K562 (cell line): ENCODE results near the gene FARP2. TPM values are rescaled to one million over a fixed set of nuclear protein-coding genes. Genes with fewer than 3 reads are reported as not detected.

Experiments used
- C11orf30 ChIP-seq: fragments of 450-650 bp; IDR thresholded peaks from 2 replicates; pipeline ENCODE4 v1.6.1; 2016; ENCODE audit warnings: low read depth, mild to moderate bottlenecking
- CBX3 ChIP-seq, 2 experiments: IDR thresholded peaks; 1 replicate in 1 of 2; 2 replicates in 1 of 2; pipeline ENCODE4 v1.6.1; 2012; ENCODE audit warnings: inconsistent platforms in 2 of 2, low read length in 2 of 2, borderline replicate concordance in 1 of 2, control low read depth in 1 of 2
- CEBPB ChIP-seq: fragments of 450-650 bp; IDR thresholded peaks from 2 replicates; pipeline ENCODE4 v1.6.1; 2016; ENCODE audit warnings: missing genetic modification characterization, missing compliant biosample characterization
- CHD2 ChIP-seq: IDR thresholded peaks from 2 replicates; pipeline ENCODE4 v1.6.1; 2011; ENCODE audit warnings: low read depth, low read length
- FOXA1 ChIP-seq: fragments of 450-650 bp; IDR thresholded peaks from 2 replicates; pipeline ENCODE4 v1.6.1; 2016; ENCODE audit warnings: mild to moderate bottlenecking, borderline replicate concordance
- HEY1 ChIP-seq: fragments of 250-450 bp; sonication (Bioruptor Pico); IDR thresholded peaks from 2 replicates; pipeline ENCODE4 v1.5.0; 2020; ENCODE audit warnings: mild to moderate bottlenecking, moderate library complexity, borderline replicate concordance
- KHSRP ChIP-seq: fragments of 450-650 bp; IDR thresholded peaks from 2 replicates; pipeline ENCODE4 v1.6.1; 2017
- L3MBTL2 ChIP-seq: fragments of 450-650 bp; IDR thresholded peaks from 2 replicates; pipeline ENCODE4 v1.6.1; 2016; ENCODE audit warnings: mild to moderate bottlenecking, moderate library complexity
- MAFK ChIP-seq: IDR thresholded peaks from 2 replicates; pipeline ENCODE4 v1.6.1; 2011; ENCODE audit warnings: low read length, improper control_type of control experiment
- NRF1 ChIP-seq, 2 experiments: fragments of 450-650 bp; IDR thresholded peaks in 1 of 2; conservative IDR thresholded peaks in 1 of 2; 2 replicates each; pipeline ENCODE4 v1.6.1; 2014; ENCODE audit warnings: mild to moderate bottlenecking in 2 of 2
- POLR2AphosphoS2 ChIP-seq: IDR thresholded peaks from 2 replicates; pipeline ENCODE4 v1.6.1; 2012; ENCODE audit warnings: low read length, improper control_type of control experiment
- POLR2B ChIP-seq: fragments of 450-650 bp; IDR thresholded peaks from 2 replicates; pipeline ENCODE4 v1.6.1; 2018; ENCODE audit warnings: low read depth; ENCODE audit not compliant: partially characterized antibody
- RAD51 ChIP-seq: fragments of 450-650 bp; IDR thresholded peaks from 2 replicates; pipeline ENCODE4 v1.7.1; 2016; ENCODE audit warnings: low read depth, mild to moderate bottlenecking, borderline replicate concordance
- RBM39 ChIP-seq: fragments of 200-400 bp; formaldehyde crosslinking; optimal IDR thresholded peaks from 2 replicates; pipeline ENCODE3; 2018; ENCODE audit warnings: low read depth, low read length
- RNF2 ChIP-seq: sonication (generic); IDR thresholded peaks from 2 replicates; pipeline ENCODE4 v1.6.1; 2016
- SMARCA4 ChIP-seq: fragments of 450-650 bp; IDR thresholded peaks from 2 replicates; pipeline ENCODE4 v1.6.1; 2016
- SUPT5H ChIP-seq: fragments of 450-650 bp; IDR thresholded peaks from 2 replicates; pipeline ENCODE4 v1.6.1; 2016
- ZFP30 ChIP-seq: fragments of 250-450 bp; sonication (Bioruptor Pico); IDR thresholded peaks from 2 replicates; pipeline ENCODE4 v1.8.0; 2022; ENCODE audit warnings: moderate library complexity, mild to moderate bottlenecking, inconsistent platforms, borderline replicate concordance
- ZFX ChIP-seq: sonication (generic); formaldehyde crosslinking; IDR thresholded peaks from 2 replicates; pipeline ENCODE4 v1.8.0; 2022; ENCODE audit warnings: mild to moderate bottlenecking, missing genetic modification reagents, moderate library complexity
- ZKSCAN1 ChIP-seq: fragments of 150-350 bp; IDR thresholded peaks from 2 replicates; pipeline ENCODE4 v1.6.1; 2016; ENCODE audit warnings: low read depth, low read length
- ZNF316 ChIP-seq: fragments of 450-650 bp; IDR thresholded peaks from 2 replicates; pipeline ENCODE4 v1.6.1; 2016
- polyA plus RNA-seq, 8 experiments: library from polyadenylated mRNA; depleted of rRNA in 4 of 8; stranded (reverse) in 5 of 8; unstranded in 3 of 8; fragments of >200 nt; fragmentation: Nextera tagmentation in 2 of 8; fragmentation: Illumina TruSeq in 1 of 8; extraction: Ambion mirVana in 2 of 8; extraction: Trizol in 1 of 8; gene quantifications; 2 replicates each; pipeline versions ENCODE4 v1.2.1 to v1.2.3, GENCODE V29; 2011 to 2014; ENCODE audit warnings: inconsistent platforms in 1 of 8, missing spikeins in 1 of 8
- total RNA-seq, 7 experiments: library from RNA; depleted of rRNA in 6 of 7; stranded (reverse); fragments of >200 nt in 6 of 7; fragmentation: Illumina TruSeq in 2 of 7; extraction: Trizol in 2 of 7; gene quantifications; 2 replicates each; pipeline versions ENCODE4 v1.2.1 to v1.2.3, GENCODE V29; 2011 to 2021; ENCODE audit warnings: low replicate concordance in 1 of 7
- TF ChIP-seq, protein P1 (sequence below): fragments of 250-450 bp; sonication (Bioruptor Pico); IDR thresholded peaks from 2 replicates; pipeline ENCODE4 v1.5.0; 2022; ENCODE audit warnings: mild to moderate bottlenecking
- TF ChIP-seq, protein P2 (sequence below), 3 experiments: IDR thresholded peaks in 2 of 3; conservative IDR thresholded peaks in 1 of 3; 2 replicates each; pipeline ENCODE4 v1.5.1; 2011 to 2012; ENCODE audit warnings: low read length in 3 of 3, mild to moderate bottlenecking in 3 of 3, control low read depth in 2 of 3, improper control_type of control experiment in 1 of 3, inconsistent platforms in 1 of 3, low read depth in 1 of 3, mixed read lengths in 1 of 3, moderate library complexity in 1 of 3; ENCODE audit not compliant: insufficient read depth in 2 of 3
- TF ChIP-seq, protein P3 (sequence below): fragments of 450-650 bp; IDR thresholded peaks from 2 replicates; pipeline ENCODE4 v1.6.1; 2014; ENCODE audit warnings: low read depth, mild to moderate bottlenecking, moderate library complexity, borderline replicate concordance

FARP2 gene
- total and polyA plus RNA-seq, 9 of the 15 experiments (the other 6 are each of a cell fraction or from before 2014, with no cell fraction given), result 4.1 to 38.1 (median 21.1) TPM

DNA sequence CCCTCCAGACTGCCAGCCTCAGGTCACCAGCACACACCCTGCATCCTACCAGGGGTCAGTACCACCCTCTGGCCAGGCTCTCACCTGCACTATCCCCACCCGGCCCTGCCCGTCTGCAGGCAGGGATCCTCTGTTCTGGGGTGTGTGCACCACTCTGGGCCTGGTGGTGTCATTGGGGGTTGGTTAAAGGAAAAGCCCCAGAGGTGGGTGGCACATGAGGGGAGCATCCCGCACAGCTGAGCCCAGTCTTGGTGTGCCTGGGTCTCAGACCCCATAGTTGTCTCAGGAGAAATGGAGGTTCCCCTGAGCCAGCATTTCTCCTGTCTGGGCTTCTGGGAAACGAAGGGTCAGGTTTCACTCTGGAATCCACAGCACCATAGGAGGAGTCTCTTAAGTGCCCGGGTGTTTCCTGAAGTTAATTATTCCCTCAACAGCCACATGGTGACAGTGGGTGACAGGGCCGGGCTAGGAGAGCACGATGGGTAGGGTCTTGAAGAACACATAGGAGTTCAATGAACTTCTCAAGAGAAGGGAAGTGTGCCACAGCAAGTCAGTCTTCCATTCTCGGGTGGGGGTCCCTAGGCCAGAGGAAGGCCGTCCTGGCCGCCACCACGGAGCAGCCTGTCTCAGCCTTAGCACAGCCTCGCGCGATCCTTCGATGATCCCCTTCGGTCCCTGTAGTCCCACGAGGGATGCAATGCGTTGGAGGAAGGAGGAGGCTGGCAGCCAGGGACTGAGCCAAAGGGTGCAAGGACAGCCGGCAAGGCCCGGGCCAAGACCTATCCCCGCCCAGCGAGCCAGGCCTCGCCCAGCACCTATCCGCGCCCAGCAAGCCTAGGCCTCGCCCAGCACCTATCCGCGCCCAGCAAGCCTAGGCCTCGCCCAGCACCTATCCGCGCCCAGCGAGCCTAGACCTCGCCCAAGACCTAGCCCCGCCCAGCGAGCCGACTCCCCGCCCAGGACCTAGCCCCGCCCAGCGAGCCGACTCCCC, 1.1 kb upstream of the FARP2 start (continued):
- TF ChIP-seq CBX3 (IDR thresholded peaks at IDR 0.05; ENCODE audit: borderline replicate concordance in 1 of 2, low read length in 2 of 2), result no peak
- TF ChIP-seq RNF2, result no peak
- no peak for TF ChIP-seq HEY1
- TF ChIP-seq, protein P1, sequence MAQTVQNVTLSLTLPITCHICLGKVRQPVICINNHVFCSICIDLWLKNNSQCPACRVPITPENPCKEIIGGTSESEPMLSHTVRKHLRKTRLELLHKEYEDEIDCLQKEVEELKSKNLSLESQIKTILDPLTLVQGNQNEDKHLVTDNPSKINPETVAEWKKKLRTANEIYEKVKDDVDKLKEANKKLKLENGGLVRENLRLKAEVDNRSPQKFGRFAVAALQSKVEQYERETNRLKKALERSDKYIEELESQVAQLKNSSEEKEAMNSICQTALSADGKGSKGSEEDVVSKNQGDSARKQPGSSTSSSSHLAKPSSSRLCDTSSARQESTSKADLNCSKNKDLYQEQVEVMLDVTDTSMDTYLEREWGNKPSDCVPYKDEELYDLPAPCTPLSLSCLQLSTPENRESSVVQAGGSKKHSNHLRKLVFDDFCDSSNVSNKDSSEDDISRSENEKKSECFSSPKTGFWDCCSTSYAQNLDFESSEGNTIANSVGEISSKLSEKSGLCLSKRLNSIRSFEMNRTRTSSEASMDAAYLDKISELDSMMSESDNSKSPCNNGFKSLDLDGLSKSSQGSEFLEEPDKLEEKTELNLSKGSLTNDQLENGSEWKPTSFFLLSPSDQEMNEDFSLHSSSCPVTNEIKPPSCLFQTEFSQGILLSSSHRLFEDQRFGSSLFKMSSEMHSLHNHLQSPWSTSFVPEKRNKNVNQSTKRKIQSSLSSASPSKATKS (CRISPR knock-in tag), result no peak
- TF ChIP-seq SMARCA4, result no peak
- peak; percentile 76 for TF ChIP-seq ZFX (CRISPR knock-in tag)
- TF ChIP-seq ZKSCAN1, result peak; percentile 52; the same call in 1 of the 2 replicates
- TF ChIP-seq SUPT5H, result peak; percentile 41; the same call in 1 of the 2 replicates
- TF ChIP-seq MAFK, result no peak
- TF ChIP-seq L3MBTL2, result peak; percentile 75
- TF ChIP-seq C11orf30, result peak; percentile 51; the same call in 1 of the 2 replicates
- TF ChIP-seq, protein P2, sequence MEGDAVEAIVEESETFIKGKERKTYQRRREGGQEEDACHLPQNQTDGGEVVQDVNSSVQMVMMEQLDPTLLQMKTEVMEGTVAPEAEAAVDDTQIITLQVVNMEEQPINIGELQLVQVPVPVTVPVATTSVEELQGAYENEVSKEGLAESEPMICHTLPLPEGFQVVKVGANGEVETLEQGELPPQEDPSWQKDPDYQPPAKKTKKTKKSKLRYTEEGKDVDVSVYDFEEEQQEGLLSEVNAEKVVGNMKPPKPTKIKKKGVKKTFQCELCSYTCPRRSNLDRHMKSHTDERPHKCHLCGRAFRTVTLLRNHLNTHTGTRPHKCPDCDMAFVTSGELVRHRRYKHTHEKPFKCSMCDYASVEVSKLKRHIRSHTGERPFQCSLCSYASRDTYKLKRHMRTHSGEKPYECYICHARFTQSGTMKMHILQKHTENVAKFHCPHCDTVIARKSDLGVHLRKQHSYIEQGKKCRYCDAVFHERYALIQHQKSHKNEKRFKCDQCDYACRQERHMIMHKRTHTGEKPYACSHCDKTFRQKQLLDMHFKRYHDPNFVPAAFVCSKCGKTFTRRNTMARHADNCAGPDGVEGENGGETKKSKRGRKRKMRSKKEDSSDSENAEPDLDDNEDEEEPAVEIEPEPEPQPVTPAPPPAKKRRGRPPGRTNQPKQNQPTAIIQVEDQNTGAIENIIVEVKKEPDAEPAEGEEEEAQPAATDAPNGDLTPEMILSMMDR (IDR thresholded peaks at IDR 0.05 in 2 of 3, conservative IDR thresholded peaks at IDR 0.05 in 1 of 3; ENCODE audit: insufficient read depth in 2 of 3, low read depth in 1 of 3, low read length in 3 of 3), result 0 out of 6 replicates have a peak, but pooled peaks of 2 of the 3 experiments have one; percentile 11 to 21
- 0 out of 2 replicates have a peak, but pooled peaks have one; percentile 18 for TF ChIP-seq CHD2
- TF ChIP-seq KHSRP, result no peak
- TF ChIP-seq RAD51, result no peak
- peak; percentile 31; the same call in 1 of the 2 replicates for TF ChIP-seq POLR2AphosphoS2
- TF ChIP-seq CEBPB (tag), result no peak
- no peak for TF ChIP-seq FOXA1
- 0 out of 4 replicates have a peak, but pooled peaks of 1 of the 2 experiments have one; percentile 20 for TF ChIP-seq NRF1 (conservative IDR thresholded peaks at IDR 0.05 in 1 of 2, IDR thresholded peaks at IDR 0.05 in 1 of 2)
- TF ChIP-seq ZNF316, result peak; percentile 8; the same call in 1 of the 2 replicates
- peak; percentile 50 for TF ChIP-seq RBM39
- TF ChIP-seq, protein P3, sequence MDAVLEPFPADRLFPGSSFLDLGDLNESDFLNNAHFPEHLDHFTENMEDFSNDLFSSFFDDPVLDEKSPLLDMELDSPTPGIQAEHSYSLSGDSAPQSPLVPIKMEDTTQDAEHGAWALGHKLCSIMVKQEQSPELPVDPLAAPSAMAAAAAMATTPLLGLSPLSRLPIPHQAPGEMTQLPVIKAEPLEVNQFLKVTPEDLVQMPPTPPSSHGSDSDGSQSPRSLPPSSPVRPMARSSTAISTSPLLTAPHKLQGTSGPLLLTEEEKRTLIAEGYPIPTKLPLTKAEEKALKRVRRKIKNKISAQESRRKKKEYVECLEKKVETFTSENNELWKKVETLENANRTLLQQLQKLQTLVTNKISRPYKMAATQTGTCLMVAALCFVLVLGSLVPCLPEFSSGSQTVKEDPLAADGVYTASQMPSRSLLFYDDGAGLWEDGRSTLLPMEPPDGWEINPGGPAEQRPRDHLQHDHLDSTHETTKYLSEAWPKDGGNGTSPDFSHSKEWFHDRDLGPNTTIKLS, result no peak
- TF ChIP-seq POLR2B, result peak; percentile 30
- no peak for TF ChIP-seq ZFP30
